SK-N-SH (cell line): ENCODE measurements around the gene CCN5. TPM values are rescaled to one million over a fixed set of nuclear protein-coding genes. Genes with fewer than 3 reads are reported as not detected.

Source experiments
- CTCF ChIA-PET: fragments of 300-600, 350-600 bp; formaldehyde crosslinking; extraction: SDS; loops from one replicate; lab custom pipeline; 2021; lab: Yijun Ruan, JAX
- POLR2A ChIA-PET: fragments of 350-600 bp; sonication (Branson Sonifier 250); formaldehyde crosslinking; extraction: SDS; loops from one replicate; lab custom pipeline; 2020; ENCODE audit warnings: antibody characterized with exemption, inconsistent platforms; lab: Yijun Ruan, JAX
- DNase-seq: peaks from one replicate; pipeline ENCODE4 v3.0.0; 2012
- H2AFZ ChIP-seq: fragments of 200-600 bp; sonication (generic); 2 replicates; pipeline ENCODE4 v1.8.1; 2016; ENCODE audit warnings: antibody characterized with exemption, mild to moderate bottlenecking, low read depth
- H3F3A ChIP-seq: fragments of 200-600 bp; sonication (generic); replicated peaks from 2 replicates; pipeline ENCODE3; 2016; ENCODE audit warnings: antibody characterized with exemption, mild to moderate bottlenecking; ENCODE audit not compliant: insufficient read depth
- H3K27ac ChIP-seq, 2 experiments: fragments of 200-500 bp in 1 of 2; fragments of 200-600 bp in 1 of 2; sonication (Bioruptor generic) in 1 of 2; sonication (generic), shearing (Covaris generic) in 1 of 2; 2 replicates each; pipeline versions ENCODE4 v1.5.1 to v1.6.1; 2014 to 2016; ENCODE audit warnings: low read depth in 2 of 2, inconsistent platforms in 1 of 2, low read length in 1 of 2, mild to moderate bottlenecking in 1 of 2, mixed read lengths in 1 of 2
- H3K27me3 ChIP-seq: fragments of 200-600 bp; sonication (generic), shearing (Covaris generic); 2 replicates; pipeline ENCODE4 v1.6.1; 2016; ENCODE audit warnings: mixed run types; ENCODE audit not compliant: insufficient read depth
- H3K36me3 ChIP-seq, 2 experiments: fragments of 200-500 bp in 1 of 2; fragments of 200-600 bp in 1 of 2; sonication (Bioruptor generic) in 1 of 2; sonication (generic) in 1 of 2; replicated peaks in 1 of 2; 2 replicates each; pipeline versions ENCODE3 to v1.5.1; 2014 to 2016; ENCODE audit warnings: low read length in 1 of 2, mild to moderate bottlenecking in 1 of 2; ENCODE audit not compliant: insufficient read depth in 2 of 2, control insufficient read depth in 1 of 2
- H3K4me1 ChIP-seq, 2 experiments: fragments of 200-500 bp in 1 of 2; fragments of 200-600 bp in 1 of 2; sonication (Bioruptor generic) in 1 of 2; sonication (generic), shearing (Covaris generic) in 1 of 2; 2 replicates each; pipeline versions ENCODE4 v1.5.1 to v1.6.1; 2014 to 2016; ENCODE audit warnings: low read depth in 1 of 2, low read length in 1 of 2, mixed run types in 1 of 2; ENCODE audit not compliant: insufficient read depth in 2 of 2, control insufficient read depth in 1 of 2
- H3K4me2 ChIP-seq: fragments of 200-600 bp; sonication (generic), shearing (Covaris generic); 2 replicates; pipeline ENCODE4 v1.6.1; 2017; ENCODE audit warnings: mixed run types
- H3K4me3 ChIP-seq, 2 experiments: fragments of 200-500 bp in 1 of 2; fragments of 200-600 bp in 1 of 2; sonication (Bioruptor generic) in 1 of 2; sonication (generic), shearing (Covaris generic) in 1 of 2; 2 replicates each; pipeline versions ENCODE4 v1.5.1 to v1.8.1; 2014 to 2016; ENCODE audit warnings: low read depth in 2 of 2, inconsistent platforms in 1 of 2, low read length in 1 of 2, mild to moderate bottlenecking in 1 of 2, mixed read lengths in 1 of 2, moderate library complexity in 1 of 2
- H3K79me2 ChIP-seq: fragments of 200-600 bp; sonication (generic); 2 replicates; pipeline ENCODE4 v1.8.1; 2017; ENCODE audit warnings: mild to moderate bottlenecking; ENCODE audit not compliant: insufficient read depth
- H3K9ac ChIP-seq: fragments of 200-600 bp; sonication (generic); 2 replicates; pipeline ENCODE4 v1.6.1; 2017; ENCODE audit warnings: mixed run types
- H3K9me2 ChIP-seq: fragments of 200-600 bp; sonication (generic); 2 replicates; pipeline ENCODE4 v1.6.1; 2017; ENCODE audit warnings: mixed run types
- H3K9me3 ChIP-seq: fragments of 200-600 bp; sonication (generic); 2 replicates; pipeline ENCODE4 v1.6.1; 2017; ENCODE audit warnings: mixed run types, mild to moderate bottlenecking, moderate library complexity
- H4K20me1 ChIP-seq: fragments of 200-600 bp; sonication (generic); 2 replicates; pipeline ENCODE4 v1.6.1; 2017; ENCODE audit warnings: mild to moderate bottlenecking, mixed run types; ENCODE audit not compliant: insufficient read depth
- ELF1 ChIP-seq: IDR thresholded peaks from 2 replicates; pipeline ENCODE4 v1.4.0; 2012
- EP300 ChIP-seq, 2 experiments: IDR thresholded peaks; 2 replicates each; pipeline versions ENCODE4 v1.4.0 to v1.6.1; 2012; ENCODE audit warnings: borderline replicate concordance in 1 of 2, low read depth in 1 of 2, low read length in 1 of 2
- FOSL2 ChIP-seq: IDR thresholded peaks from 2 replicates; pipeline ENCODE4 v1.4.0; 2012; ENCODE audit warnings: low read depth, mild to moderate bottlenecking, moderate library complexity, borderline replicate concordance
- FOXM1 ChIP-seq: IDR thresholded peaks from 2 replicates; pipeline ENCODE4 v1.4.0; 2012; ENCODE audit warnings: low read depth, mild to moderate bottlenecking
- GABPA ChIP-seq: IDR thresholded peaks from 2 replicates; pipeline ENCODE4 v1.4.0; 2012; ENCODE audit warnings: low read depth, mild to moderate bottlenecking
- GATA2 ChIP-seq: sonication (generic); formaldehyde crosslinking; IDR thresholded peaks from 2 replicates; pipeline ENCODE4 v1.5.0; 2020; ENCODE audit warnings: mild to moderate bottlenecking, missing genetic modification reagents
- JUND ChIP-seq: IDR thresholded peaks from 2 replicates; pipeline ENCODE4 v1.4.0; 2012
- MAX ChIP-seq: IDR thresholded peaks from 2 replicates; pipeline ENCODE4 v1.4.0; 2012; ENCODE audit warnings: low read depth
- PBX3 ChIP-seq: IDR thresholded peaks from 2 replicates; pipeline ENCODE4; 2012
- POLR2AphosphoS5 ChIP-seq: IDR thresholded peaks from 2 replicates; pipeline ENCODE4 v1.6.1; 2012; ENCODE audit warnings: low read depth, low read length
- RAD21 ChIP-seq: IDR thresholded peaks from 2 replicates; pipeline ENCODE4 v1.6.1; 2012; ENCODE audit warnings: mild to moderate bottlenecking, low read length
- REST ChIP-seq: IDR thresholded peaks from 2 replicates; pipeline ENCODE4 v1.6.1; 2012; ENCODE audit warnings: mild to moderate bottlenecking, low read depth, low read length, moderate library complexity
- RFX5 ChIP-seq: IDR thresholded peaks from 2 replicates; pipeline ENCODE4 v1.6.1; 2012; ENCODE audit warnings: mild to moderate bottlenecking, improper control_type of control experiment, low read length
- RXRA ChIP-seq: IDR thresholded peaks from 2 replicates; pipeline ENCODE4 v1.4.0; 2012; ENCODE audit warnings: low read depth, mild to moderate bottlenecking, borderline replicate concordance
- SMC3 ChIP-seq: IDR thresholded peaks from 2 replicates; pipeline ENCODE4 v1.6.1; 2012; ENCODE audit warnings: low read depth, low read length, improper control_type of control experiment
- TAF1 ChIP-seq: IDR thresholded peaks from 2 replicates; pipeline ENCODE4 v1.6.1; 2012; ENCODE audit warnings: low read depth, mild to moderate bottlenecking, low read length, moderate library complexity, borderline replicate concordance
- USF1 ChIP-seq: IDR thresholded peaks from 2 replicates; pipeline ENCODE4 v1.4.0; 2012; ENCODE audit warnings: low read depth, borderline replicate concordance
- YY1 ChIP-seq: IDR thresholded peaks from 2 replicates; pipeline ENCODE4 v1.4.0; 2012; ENCODE audit warnings: low read depth, mild to moderate bottlenecking
- WGBS: methylation state at CpG from one replicate; pipeline ENCODE4 v1.1.6; 2017; ENCODE audit warnings: low lambda C conversion rate; 5-methylcytosine and 5-hydroxymethylcytosine counted together
- polyA plus RNA-seq, 3 experiments: library from polyadenylated mRNA; depleted of rRNA; stranded (reverse); fragments of >200 nt; gene quantifications; 2 replicates each; pipeline ENCODE4 v1.2.3, GENCODE V29; 2012
- TF ChIP-seq, protein P1 (sequence below): fragments of 200-600 bp; sonication (generic); IDR thresholded peaks from 2 replicates; pipeline ENCODE4 v1.6.1; 2017; ENCODE audit warnings: antibody characterized with exemption, mild to moderate bottlenecking, moderate library complexity

Gene CCN5
- polyA plus RNA-seq, 1 of the 3 experiments (the other 2 are of a cell fraction), result 0.05 TPM

- no peaks in the 10 kb centered on the region for H4K20me1 ChIP-seq
- no peaks in the 10 kb centered on the region for H3K9me2 ChIP-seq
- H3K36me3 ChIP-seq, result no peaks in the 10 kb centered on the region
- TF ChIP-seq, protein P1, sequence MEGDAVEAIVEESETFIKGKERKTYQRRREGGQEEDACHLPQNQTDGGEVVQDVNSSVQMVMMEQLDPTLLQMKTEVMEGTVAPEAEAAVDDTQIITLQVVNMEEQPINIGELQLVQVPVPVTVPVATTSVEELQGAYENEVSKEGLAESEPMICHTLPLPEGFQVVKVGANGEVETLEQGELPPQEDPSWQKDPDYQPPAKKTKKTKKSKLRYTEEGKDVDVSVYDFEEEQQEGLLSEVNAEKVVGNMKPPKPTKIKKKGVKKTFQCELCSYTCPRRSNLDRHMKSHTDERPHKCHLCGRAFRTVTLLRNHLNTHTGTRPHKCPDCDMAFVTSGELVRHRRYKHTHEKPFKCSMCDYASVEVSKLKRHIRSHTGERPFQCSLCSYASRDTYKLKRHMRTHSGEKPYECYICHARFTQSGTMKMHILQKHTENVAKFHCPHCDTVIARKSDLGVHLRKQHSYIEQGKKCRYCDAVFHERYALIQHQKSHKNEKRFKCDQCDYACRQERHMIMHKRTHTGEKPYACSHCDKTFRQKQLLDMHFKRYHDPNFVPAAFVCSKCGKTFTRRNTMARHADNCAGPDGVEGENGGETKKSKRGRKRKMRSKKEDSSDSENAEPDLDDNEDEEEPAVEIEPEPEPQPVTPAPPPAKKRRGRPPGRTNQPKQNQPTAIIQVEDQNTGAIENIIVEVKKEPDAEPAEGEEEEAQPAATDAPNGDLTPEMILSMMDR, result peak; percentile 35; the same call in 1 of the 2 replicates
- TF ChIP-seq RFX5 (no peak), USF1 (no peak), POLR2AphosphoS5 (no peak)
- no peak overlapping the region for H3K4me2 ChIP-seq
- no peak overlapping the region for H2AFZ ChIP-seq
- ChIA-PET CTCF (interaction anchor here (1.2 to 7.0 kb wide), 2 partner anchors 33 to 179 kb away, joined by 6 to 79 read pairs; no protein-coding TSS in a partner anchor), POLR2A (interaction anchor here (0.7 kb wide), 1 partner anchor 235 kb away, joined by 3 read pairs; no protein-coding TSS in a partner anchor)
- H3K9me3 ChIP-seq, result no peaks in the 10 kb centered on the region
- DNase-seq, result no peak
- no peak overlapping the region for H3K9ac ChIP-seq
- no peaks in the 10 kb centered on the region for H3K27me3 ChIP-seq
- no peak overlapping the region for H3K4me3 ChIP-seq
- H3K79me2 ChIP-seq, result no peaks in the 10 kb centered on the region
- H3F3A ChIP-seq, result peaks cover 13% of the 10 kb centered on the region
- H3K27ac ChIP-seq, result no peak overlapping the region
- peaks cover 7 to 11% of the 10 kb centered on the region in 2 experiments; a peak in 3 of 4 replicates for H3K4me1 ChIP-seq
- WGBS, result 67% methylated on average over 7 of the region's 7 CpGs
These were observed 27.0 kb upstream of the CCN5 start for GRCh38 chr20:44688053-44688625.

DNA sequence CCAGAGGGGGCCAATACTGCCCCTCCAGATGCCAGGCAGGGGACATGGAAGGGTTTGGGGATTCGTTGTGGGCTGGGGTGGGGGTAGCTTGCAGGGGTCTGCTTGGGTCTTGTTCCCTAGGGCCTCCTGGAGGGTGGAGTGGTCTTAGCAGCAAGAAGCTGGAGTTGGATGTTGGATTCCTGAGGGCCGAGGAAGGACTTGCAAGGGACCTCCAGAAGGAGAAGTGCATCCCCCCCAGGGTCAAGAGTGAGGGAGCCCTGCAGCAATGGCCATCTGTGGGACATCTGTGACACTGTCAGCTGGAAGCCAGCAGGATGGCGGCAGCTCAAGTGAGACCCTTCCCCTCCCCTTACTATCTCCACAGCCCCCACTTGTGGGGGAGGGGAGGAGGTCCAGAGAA, 25.4 kb upstream of the CCN5 start:
- peak; percentile 4 for DNase-seq
- Histone ChIP-seq H3K36me3 (no peaks in the 10 kb centered on the region), H3K27ac (no peak overlapping the region), H3K79me2 (no peaks in the 10 kb centered on the region), H3K4me1 (peaks cover 11% of the 10 kb centered on the region in 2 experiments; a peak in 3 of 4 replicates), H3F3A (peaks cover 17% of the 10 kb centered on the region), H4K20me1 (no peaks in the 10 kb centered on the region), H3K9ac (no peak overlapping the region), H3K27me3 (no peaks in the 10 kb centered on the region), H2AFZ (no peak overlapping the region), H3K9me3 (no peaks in the 10 kb centered on the region), H3K4me2 (no peak overlapping the region), H3K4me3 (no peak overlapping the region), H3K9me2 (no peaks in the 10 kb centered on the region)
- CTCF ChIA-PET, result interaction anchor here (0.8 to 1.7 kb wide), 5 partner anchors 29 to 58 kb away, joined by 3 to 7 read pairs (median 4); no protein-coding TSS in a partner anchor
- 100% methylated on average over 1 of the region's 3 CpGs for WGBS
- POLR2A ChIA-PET, result no interaction called here
- no peak for TF ChIP-seq FOSL2
- no peak for TF ChIP-seq TAF1
- TF ChIP-seq SMC3, result no peak
- TF ChIP-seq JUND, result no peak
- no peak for TF ChIP-seq EP300 (IDR thresholded peaks at IDR 0.05; ENCODE audit: borderline replicate concordance in 1 of 2, low read depth in 1 of 2, low read length in 1 of 2)
- no peak for TF ChIP-seq USF1
- no peak for TF ChIP-seq RXRA
- TF ChIP-seq YY1, result no peak
- no peak for TF ChIP-seq MAX
- no peak for TF ChIP-seq GABPA
- no peak for TF ChIP-seq GATA2
- TF ChIP-seq PBX3, result no peak
- TF ChIP-seq RAD21, result no peak
- no peak for TF ChIP-seq ELF1
- TF ChIP-seq REST, result no peak
- no peak for TF ChIP-seq FOXM1
